NCI-H2081 treated with DMSO at 0.1 percent for 48 hours (cell line): ENCODE results near the gene CYP46A1.

Experiments used
- DNase-seq: peaks from one replicate; lab custom pipeline; 2025; lab: John Stamatoyannopoulos, UW

The CYP46A1 gene

GRCh38 chr14:99716091-99716849, 32.2 kb downstream of the CYP46A1 start:
- no peak for DNase-seq

GRCh38 chr14:99716850-99717681, 33.0 kb downstream of the CYP46A1 start:
- DNase-seq = no peak

DNA sequence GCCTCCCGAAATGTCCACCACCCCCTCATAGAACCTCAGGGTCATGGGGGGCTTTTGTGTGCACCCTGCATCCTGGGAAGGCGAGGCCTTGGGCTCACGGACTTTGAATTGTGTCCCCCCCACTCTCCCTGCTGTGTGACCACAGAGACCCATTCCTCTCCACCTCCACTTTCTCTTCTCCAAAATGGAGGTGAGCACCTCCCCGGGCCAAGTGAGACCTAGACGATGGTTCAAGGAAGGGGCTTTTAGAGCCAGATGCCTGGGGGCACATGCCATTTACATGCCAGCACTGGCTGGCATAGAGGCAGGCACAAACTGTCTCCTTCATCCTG, 33.5 kb downstream of the CYP46A1 start:
- no peak for DNase-seq

GRCh38 chr14:99718031-99718810, 34.1 kb downstream of the CYP46A1 start:
- no peak for DNase-seq

GRCh38 chr14:99718811-99719192, 34.7 kb downstream of the CYP46A1 start:
- no peak for DNase-seq

GRCh38 chr14:99720941-99721791, 37.1 kb downstream of the CYP46A1 start:
- DNase-seq = no peak

- DNase-seq = no peak
Measured at GRCh38 chr14:99721792-99722516, 37.9 kb downstream of the CYP46A1 start.

DNA sequence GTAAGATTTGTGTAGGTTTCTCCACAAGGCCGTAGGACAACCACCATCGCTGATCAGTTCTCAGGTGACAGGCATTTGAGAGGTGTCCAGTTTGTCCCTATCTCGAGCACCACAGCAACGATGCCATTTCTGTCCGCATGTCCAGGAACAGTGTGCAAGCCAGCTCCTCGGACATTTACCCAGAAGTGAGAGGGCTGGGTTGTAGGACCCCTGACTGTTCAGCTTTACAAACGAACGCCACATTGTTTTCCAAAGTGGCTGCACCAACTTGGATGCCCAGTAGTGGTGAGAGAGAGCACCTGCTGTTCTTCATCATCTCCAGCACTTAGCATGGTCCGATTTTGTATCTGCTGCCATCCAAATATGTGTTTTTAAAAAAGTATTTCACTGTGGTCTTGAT, 38.6 kb downstream of the CYP46A1 start:
- no peak for DNase-seq

DNA sequence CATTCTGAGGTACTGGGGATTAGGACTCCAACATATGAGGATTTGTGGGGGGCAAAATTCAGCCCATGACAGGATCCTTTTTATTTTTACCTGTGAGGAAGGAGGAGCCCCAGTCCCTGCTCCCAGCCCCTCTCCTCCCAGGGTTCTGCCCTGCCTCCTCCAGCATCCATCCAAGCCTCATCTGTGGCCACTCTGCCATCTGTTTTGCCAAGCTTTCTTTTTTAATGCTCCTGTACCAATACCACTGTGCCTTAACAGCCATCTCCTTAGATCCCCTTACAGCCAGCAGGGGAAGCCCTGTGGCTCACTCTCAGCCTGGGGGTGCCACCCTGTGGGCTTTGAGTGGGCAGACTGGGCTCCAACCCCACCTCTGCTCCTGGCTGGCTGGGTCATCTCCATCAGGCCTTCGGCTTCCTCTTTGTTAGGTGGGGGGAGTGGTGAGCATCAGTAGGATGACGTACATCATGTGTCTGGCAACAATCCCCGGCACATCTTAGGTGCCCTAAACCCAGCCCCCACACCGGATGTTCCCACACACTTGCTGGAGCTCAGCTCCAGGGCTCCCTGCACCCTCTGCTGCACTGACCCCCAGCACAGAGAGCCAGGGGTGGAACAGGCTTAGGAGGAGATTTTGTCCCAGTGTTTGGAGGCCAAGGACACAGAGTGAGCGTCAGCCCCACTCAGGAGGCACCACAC, 40.2 kb downstream of the CYP46A1 start:
- DNase-seq = no peak

DNA sequence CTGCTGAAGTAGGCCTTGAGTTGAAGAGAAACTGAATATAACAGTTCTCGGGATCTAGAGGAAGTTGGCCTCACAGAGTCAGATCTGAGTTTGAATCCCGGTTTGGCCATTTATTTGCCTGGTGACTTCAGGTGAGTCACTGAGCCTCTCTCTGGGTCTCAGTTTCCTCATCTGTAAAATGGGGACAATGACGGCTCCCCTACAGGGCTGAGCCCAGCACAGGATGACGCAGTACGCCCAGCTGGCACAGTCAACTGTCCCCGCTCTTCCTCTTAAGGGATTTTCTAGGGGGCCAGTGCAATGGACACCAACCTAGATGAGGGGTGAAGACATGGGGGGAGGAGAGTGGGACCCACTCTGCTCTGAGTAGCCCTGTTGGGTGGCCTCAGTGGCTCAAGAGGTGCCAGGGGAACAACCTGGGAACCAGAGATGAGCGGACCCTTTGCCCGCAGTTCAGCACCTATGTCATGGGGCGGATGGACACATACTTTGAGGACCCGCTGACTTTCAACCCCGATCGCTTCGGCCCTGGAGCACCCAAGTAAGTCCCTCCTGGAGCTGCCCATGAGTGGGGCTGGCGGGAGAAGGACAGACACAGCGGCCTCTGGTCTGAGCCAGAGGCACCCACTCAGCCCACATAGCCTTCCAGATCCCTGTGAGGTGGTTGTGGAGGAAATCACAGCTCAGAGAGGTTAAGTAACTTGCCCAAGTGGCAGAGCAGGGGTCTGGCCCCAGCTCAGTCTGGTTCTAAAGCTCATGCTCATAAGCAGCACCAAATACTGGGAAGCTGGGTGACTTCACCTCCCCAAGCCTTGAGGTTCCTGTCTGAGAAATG, 41.1 kb downstream of the CYP46A1 start:
- DNase-seq = no peak

DNA sequence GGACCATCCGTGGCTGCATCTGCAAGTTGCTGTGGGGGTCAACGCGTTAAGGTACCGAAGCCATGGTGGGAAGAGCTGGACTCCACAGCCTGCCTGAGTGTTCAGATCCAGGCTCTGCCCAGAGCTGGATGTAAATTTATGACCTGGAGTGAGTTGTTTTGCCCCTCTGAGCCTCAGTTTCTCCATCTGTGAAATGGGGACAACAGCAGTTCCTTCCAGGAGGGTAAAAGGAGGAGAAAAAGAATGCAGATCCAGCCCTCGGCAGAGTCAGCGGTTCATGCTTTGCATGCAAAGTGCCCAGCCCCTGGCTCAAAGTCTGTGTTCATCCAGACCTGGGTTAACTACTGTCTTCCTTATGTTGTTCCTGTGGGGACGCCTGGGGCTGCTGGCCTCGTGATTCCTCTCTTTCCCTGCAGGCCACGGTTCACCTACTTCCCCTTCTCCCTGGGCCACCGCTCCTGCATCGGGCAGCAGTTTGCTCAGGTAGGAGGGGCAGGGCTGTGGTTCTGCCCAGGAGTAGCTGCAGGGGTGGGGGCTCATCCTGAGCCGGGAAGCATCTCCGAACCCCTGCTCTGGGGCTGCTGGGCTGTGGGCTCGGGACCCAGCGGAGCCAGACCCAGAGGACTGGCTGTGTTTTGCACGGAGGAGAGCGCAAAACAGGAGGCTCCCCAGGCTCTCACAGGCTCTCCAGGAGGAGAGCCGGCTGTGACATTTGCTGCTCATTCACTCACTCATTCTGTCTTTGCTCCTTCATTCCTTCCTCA, 41.9 kb downstream of the CYP46A1 start:
- DNase-seq = no peak

- no peak for DNase-seq
Measured at GRCh38 chr14:99726538-99727095, 42.5 kb downstream of the CYP46A1 start.

GRCh38 chr14:99727096-99727870, 43.2 kb downstream of the CYP46A1 start:
- no peak for DNase-seq

DNA sequence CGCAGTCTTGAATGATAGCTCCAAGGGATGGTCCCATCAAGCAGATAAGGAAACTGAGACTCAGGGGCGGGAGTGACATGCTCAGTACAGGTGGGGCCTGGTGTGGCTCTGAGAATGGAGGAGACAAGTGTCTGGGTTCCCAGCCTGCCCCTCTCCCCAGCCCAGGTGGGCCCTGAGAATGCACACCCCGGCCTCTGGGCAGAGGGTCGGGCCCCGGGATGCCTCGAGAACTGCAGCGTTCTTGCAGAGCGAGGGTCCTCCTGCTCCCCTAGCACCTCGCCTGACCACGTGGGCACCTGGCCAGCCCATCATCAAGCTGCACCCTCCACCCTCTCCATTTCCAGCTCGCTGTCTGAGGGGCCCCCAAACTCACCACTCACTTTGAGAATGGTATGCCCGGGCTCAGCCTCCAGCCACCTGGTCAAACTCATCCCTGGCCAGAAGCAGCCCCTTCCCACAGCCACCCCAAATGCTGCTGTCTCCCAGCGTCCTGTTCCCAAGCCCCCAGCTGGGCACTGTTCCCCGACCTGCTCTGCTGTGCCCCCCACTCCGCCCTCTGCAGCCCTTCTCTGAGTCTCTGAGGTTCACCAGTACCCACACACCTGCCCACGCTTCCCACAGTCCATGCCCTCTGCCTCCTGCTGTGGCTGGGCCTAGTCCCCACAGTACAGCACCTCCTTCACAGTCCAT, 44.3 kb downstream of the CYP46A1 start:
- DNase-seq = no peak

GRCh38 chr14:99728981-99729451, 44.9 kb downstream of the CYP46A1 start:
- DNase-seq = no peak

GRCh38 chr14:99729991-99730875, 46.1 kb downstream of the CYP46A1 start:
- no peak for DNase-seq
